K562 (cell line): ENCODE data around the gene NR1H2. TPM values are rescaled to one million over a fixed set of nuclear protein-coding genes. Genes with fewer than 3 reads are reported as not detected.

Experiments used
- BHLHE40 ChIP-seq: IDR thresholded peaks from 2 replicates; pipeline ENCODE4 v1.6.1; 2011; ENCODE audit warnings: low read length, improper control_type of control experiment
- EHMT2 ChIP-seq: fragments of 450-650 bp; IDR thresholded peaks from 2 replicates; pipeline ENCODE4 v1.6.1; 2018; ENCODE audit warnings: antibody characterized with exemption
- MCM3 ChIP-seq: fragments of 450-650 bp; IDR thresholded peaks from 2 replicates; pipeline ENCODE4 v1.6.1; 2016
- NFIX ChIP-seq: fragments of 250-450 bp; sonication (Bioruptor Pico); IDR thresholded peaks from 2 replicates; pipeline ENCODE4 v1.4.0; 2020; ENCODE audit warnings: low read depth, mild to moderate bottlenecking, moderate library complexity
- SMAD2 ChIP-seq: fragments of 150-350 bp; IDR thresholded peaks from 2 replicates; pipeline ENCODE4 v1.6.1; 2014; ENCODE audit warnings: low read depth, mild to moderate bottlenecking, low read length
- TCF3 ChIP-seq: sonication (generic); formaldehyde crosslinking; IDR thresholded peaks from 2 replicates; pipeline ENCODE4 v1.4.0; 2020; ENCODE audit warnings: mild to moderate bottlenecking, missing genetic modification reagents
- TEAD1 ChIP-seq, 2 experiments: fragments of 450-650 bp in 1 of 2; sonication (generic) in 1 of 2; formaldehyde crosslinking; IDR thresholded peaks; 2 replicates each; pipeline versions ENCODE4 v1.4.0 to v1.8.0; 2020 to 2022; ENCODE audit warnings: mild to moderate bottlenecking in 2 of 2, missing genetic modification reagents in 1 of 2
- ZBTB11 ChIP-seq, 3 experiments: fragments of 200-800 bp in 1 of 3; fragments of 250-450 bp in 1 of 3; fragments of 450-650 bp in 1 of 3; sonication (Bioruptor Pico) in 1 of 3; sonication (Bioruptor generic) in 1 of 3; formaldehyde crosslinking in 1 of 3; IDR thresholded peaks; 2 replicates each; pipeline versions ENCODE4 v1.6.1 to v1.8.0; 2016 to 2022; ENCODE audit warnings: mild to moderate bottlenecking in 2 of 3, missing genetic modification characterization in 2 of 3, missing compliant biosample characterization in 1 of 3, moderate library complexity in 1 of 3
- ZNF324 ChIP-seq: fragments of 250-450 bp; sonication (Bioruptor Pico); IDR thresholded peaks from 2 replicates; pipeline ENCODE4 v1.4.0; 2020; ENCODE audit warnings: mild to moderate bottlenecking
- polyA plus RNA-seq, 8 experiments: library from polyadenylated mRNA; depleted of rRNA in 4 of 8; stranded (reverse) in 5 of 8; unstranded in 3 of 8; fragments of >200 nt; fragmentation: Nextera tagmentation in 2 of 8; fragmentation: Illumina TruSeq in 1 of 8; extraction: Ambion mirVana in 2 of 8; extraction: Trizol in 1 of 8; gene quantifications; 2 replicates each; pipeline versions ENCODE4 v1.2.1 to v1.2.3, GENCODE V29; 2011 to 2014; ENCODE audit warnings: inconsistent platforms in 1 of 8, missing spikeins in 1 of 8
- total RNA-seq, 7 experiments: library from RNA; depleted of rRNA in 6 of 7; stranded (reverse); fragments of >200 nt in 6 of 7; fragmentation: Illumina TruSeq in 2 of 7; extraction: Trizol in 2 of 7; gene quantifications; 2 replicates each; pipeline versions ENCODE4 v1.2.1 to v1.2.3, GENCODE V29; 2011 to 2021; ENCODE audit warnings: low replicate concordance in 1 of 7
- TF ChIP-seq, protein P1 (sequence below): fragments of 250-450 bp; sonication (Bioruptor Pico); IDR thresholded peaks from 2 replicates; pipeline ENCODE4 v1.4.0; 2020
- TF ChIP-seq, protein P2 (sequence below): fragments of 450-650 bp; formaldehyde crosslinking; IDR thresholded peaks from 2 replicates; pipeline ENCODE4 v1.4.0; 2020; ENCODE audit warnings: mild to moderate bottlenecking, moderate library complexity
- TF ChIP-seq, protein P3 (sequence below): fragments of 450-650 bp; IDR thresholded peaks from 2 replicates; pipeline ENCODE4 v1.6.1; 2017; ENCODE audit warnings: antibody characterized with exemption, mild to moderate bottlenecking

The NR1H2 gene
- total and polyA plus RNA-seq, 9 of the 15 experiments (the other 6 are each of a cell fraction or from before 2014, with no cell fraction given): 0.11 to 73.8 (median 24.0) TPM

DNA sequence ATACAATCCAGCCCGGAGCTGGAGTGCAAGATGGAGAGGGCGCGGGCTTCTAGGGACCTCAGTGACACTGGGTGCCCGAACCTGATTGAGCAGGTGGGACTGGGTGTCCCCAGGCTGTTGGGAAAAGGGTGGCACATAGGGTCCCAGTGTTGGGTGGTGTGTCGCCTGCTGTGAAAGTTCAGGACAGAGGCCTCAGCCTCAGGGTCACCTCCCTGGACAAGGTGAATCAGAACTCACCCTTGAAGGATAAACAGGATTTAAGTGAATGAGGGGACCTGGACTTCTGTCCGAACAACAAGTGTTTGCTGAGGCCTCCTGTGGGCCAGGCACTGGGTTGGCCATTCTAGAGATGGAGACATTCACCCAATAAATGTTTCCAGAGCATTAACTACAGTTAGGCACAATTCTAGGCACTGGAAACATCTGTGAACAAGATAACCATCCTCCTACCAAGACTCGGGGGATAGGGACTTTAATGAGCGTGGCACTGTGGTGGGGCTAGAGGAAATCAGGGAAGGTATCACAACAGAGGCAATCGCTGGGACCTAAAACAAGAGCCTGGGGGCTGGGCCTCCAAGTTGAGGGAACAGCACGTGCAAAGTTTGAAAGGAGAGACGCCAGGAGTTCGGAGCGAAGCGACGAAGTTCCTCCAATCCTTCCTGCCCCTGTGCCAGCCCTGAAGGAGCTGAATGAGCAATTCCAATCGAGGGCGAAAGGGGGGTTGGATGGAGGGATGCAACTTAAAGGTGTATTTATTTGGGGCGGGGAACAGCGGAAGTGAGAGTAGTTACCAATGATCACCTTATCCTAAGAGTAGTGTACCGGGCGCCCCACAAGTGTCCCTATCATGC is 7.0 kb downstream of the NR1H2 start (continued):
- TF ChIP-seq ZBTB11 (CRISPR knock-in tag; IDR thresholded peaks at IDR 0.05) (0 out of 6 replicates have a peak, but pooled peaks of 1 of the 3 experiments have one; percentile 31), ZNF324 (CRISPR knock-in tag) (no peak), TEAD1 (CRISPR knock-in tag; IDR thresholded peaks at IDR 0.05) (peak in 1 of 2 experiments; percentile 2; a peak in 1 of 4 replicates), SMAD2 (no peak), MCM3 (no peak), NFIX (CRISPR knock-in tag) (no peak), TCF3 (CRISPR knock-in tag) (0 out of 2 replicates have a peak, but pooled peaks have one; percentile 3), BHLHE40 (peak; percentile 62), EHMT2 (no peak)
- TF ChIP-seq, protein P1, sequence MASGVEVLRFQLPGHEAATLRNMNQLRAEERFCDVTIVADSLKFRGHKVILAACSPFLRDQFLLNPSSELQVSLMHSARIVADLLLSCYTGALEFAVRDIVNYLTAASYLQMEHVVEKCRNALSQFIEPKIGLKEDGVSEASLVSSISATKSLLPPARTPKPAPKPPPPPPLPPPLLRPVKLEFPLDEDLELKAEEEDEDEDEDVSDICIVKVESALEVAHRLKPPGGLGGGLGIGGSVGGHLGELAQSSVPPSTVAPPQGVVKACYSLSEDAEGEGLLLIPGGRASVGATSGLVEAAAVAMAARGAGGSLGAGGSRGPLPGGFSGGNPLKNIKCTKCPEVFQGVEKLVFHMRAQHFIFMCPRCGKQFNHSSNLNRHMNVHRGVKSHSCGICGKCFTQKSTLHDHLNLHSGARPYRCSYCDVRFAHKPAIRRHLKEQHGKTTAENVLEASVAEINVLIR (CRISPR knock-in tag): no peak
- TF ChIP-seq, protein P2, sequence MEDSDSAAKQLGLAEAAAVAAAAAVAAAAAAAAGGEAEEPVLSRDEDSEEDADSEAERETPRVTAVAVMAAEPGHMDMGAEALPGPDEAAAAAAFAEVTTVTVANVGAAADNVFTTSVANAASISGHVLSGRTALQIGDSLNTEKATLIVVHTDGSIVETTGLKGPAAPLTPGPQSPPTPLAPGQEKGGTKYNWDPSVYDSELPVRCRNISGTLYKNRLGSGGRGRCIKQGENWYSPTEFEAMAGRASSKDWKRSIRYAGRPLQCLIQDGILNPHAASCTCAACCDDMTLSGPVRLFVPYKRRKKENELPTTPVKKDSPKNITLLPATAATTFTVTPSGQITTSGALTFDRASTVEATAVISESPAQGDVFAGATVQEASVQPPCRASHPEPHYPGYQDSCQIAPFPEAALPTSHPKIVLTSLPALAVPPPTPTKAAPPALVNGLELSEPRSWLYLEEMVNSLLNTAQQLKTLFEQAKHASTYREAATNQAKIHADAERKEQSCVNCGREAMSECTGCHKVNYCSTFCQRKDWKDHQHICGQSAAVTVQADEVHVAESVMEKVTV (CRISPR knock-in tag): 0 out of 2 replicates have a peak, but pooled peaks have one; percentile 21
- TF ChIP-seq, protein P3, sequence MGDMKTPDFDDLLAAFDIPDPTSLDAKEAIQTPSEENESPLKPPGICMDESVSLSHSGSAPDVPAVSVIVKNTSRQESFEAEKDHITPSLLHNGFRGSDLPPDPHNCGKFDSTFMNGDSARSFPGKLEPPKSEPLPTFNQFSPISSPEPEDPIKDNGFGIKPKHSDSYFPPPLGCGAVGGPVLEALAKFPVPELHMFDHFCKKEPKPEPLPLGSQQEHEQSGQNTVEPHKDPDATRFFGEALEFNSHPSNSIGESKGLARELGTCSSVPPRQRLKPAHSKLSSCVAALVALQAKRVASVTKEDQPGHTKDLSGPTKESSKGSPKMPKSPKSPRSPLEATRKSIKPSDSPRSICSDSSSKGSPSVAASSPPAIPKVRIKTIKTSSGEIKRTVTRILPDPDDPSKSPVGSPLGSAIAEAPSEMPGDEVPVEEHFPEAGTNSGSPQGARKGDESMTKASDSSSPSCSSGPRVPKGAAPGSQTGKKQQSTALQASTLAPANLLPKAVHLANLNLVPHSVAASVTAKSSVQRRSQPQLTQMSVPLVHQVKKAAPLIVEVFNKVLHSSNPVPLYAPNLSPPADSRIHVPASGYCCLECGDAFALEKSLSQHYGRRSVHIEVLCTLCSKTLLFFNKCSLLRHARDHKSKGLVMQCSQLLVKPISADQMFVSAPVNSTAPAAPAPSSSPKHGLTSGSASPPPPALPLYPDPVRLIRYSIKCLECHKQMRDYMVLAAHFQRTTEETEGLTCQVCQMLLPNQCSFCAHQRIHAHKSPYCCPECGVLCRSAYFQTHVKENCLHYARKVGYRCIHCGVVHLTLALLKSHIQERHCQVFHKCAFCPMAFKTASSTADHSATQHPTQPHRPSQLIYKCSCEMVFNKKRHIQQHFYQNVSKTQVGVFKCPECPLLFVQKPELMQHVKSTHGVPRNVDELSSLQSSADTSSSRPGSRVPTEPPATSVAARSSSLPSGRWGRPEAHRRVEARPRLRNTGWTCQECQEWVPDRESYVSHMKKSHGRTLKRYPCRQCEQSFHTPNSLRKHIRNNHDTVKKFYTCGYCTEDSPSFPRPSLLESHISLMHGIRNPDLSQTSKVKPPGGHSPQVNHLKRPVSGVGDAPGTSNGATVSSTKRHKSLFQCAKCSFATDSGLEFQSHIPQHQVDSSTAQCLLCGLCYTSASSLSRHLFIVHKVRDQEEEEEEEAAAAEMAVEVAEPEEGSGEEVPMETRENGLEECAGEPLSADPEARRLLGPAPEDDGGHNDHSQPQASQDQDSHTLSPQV: peak; percentile 83
